Neural cell (in vitro differentiated cells): ENCODE data around the gene GRWD1. TPM values are rescaled to one million over a fixed set of nuclear protein-coding genes. Genes with fewer than 3 reads are reported as not detected.

Source experiments
- H2AFZ ChIP-seq: fragments of 200-600, 300-800 bp; sonication (generic), shearing (Covaris generic); 2 replicates; pipeline ENCODE4 v1.6.0; 2014; ENCODE audit warnings: low read depth, mild to moderate bottlenecking, antibody characterized with exemption, low read length, moderate library complexity
- H3F3A ChIP-seq: fragments of 200-600 bp; shearing (Covaris generic); 2 replicates; pipeline ENCODE4 v1.6.1; 2016; ENCODE audit warnings: mild to moderate bottlenecking, moderate library complexity, mixed read lengths, antibody characterized with exemption, low read length; ENCODE audit not compliant: insufficient read depth, poor library complexity, severe bottlenecking
- H3K27ac ChIP-seq: fragments of 200-600, 300-800 bp; sonication (generic), shearing (Covaris generic); 2 replicates; pipeline ENCODE4 v1.5.1; 2014; ENCODE audit warnings: mild to moderate bottlenecking, low read length, moderate library complexity
- H3K27me3 ChIP-seq: fragments of 300-800, 200-600 bp; sonication (generic), shearing (Covaris generic); 2 replicates; pipeline ENCODE4 v1.6.0; 2014; ENCODE audit warnings: mild to moderate bottlenecking, low read depth, low read length, moderate library complexity; ENCODE audit not compliant: insufficient read depth
- H3K36me3 ChIP-seq: fragments of 300-800, 200-600 bp; sonication (generic), shearing (Covaris generic); 2 replicates; pipeline ENCODE4 v1.5.1; 2014; ENCODE audit warnings: mild to moderate bottlenecking, antibody characterized with exemption, low read length, moderate library complexity; ENCODE audit not compliant: insufficient read depth
- H3K4me2 ChIP-seq: fragments of 300-800, 200-600 bp; sonication (generic), shearing (Covaris generic); 2 replicates; pipeline ENCODE4 v1.6.0; 2014; ENCODE audit warnings: mild to moderate bottlenecking, low read length
- H3K4me3 ChIP-seq: fragments of 300-800, 200-600 bp; sonication (generic), shearing (Covaris generic); 2 replicates; pipeline ENCODE4 v1.5.1; 2014; ENCODE audit warnings: mild to moderate bottlenecking, low read length, moderate library complexity
- H3K79me2 ChIP-seq: fragments of 200-600 bp; shearing (Covaris generic); replicated peaks from 2 replicates; pipeline ENCODE4 v1.6.0; 2014; ENCODE audit warnings: mild to moderate bottlenecking, low read length, moderate library complexity; ENCODE audit not compliant: insufficient read depth
- H3K9ac ChIP-seq: fragments of 300-800, 200-600 bp; sonication (generic), shearing (Covaris generic); 2 replicates; pipeline ENCODE4 v1.6.1; 2016; ENCODE audit warnings: mild to moderate bottlenecking, low read length, mixed read lengths
- H3K9me2 ChIP-seq: fragments of 200-600 bp; shearing (Covaris generic); 2 replicates; pipeline ENCODE4 v1.6.1; 2016; ENCODE audit warnings: mild to moderate bottlenecking, low read length, mixed read lengths; ENCODE audit not compliant: insufficient read depth
- H3K9me3 ChIP-seq: fragments of 200-600, 300-800 bp; sonication (generic), shearing (Covaris generic); 2 replicates; pipeline ENCODE4 v1.6.1; 2016; ENCODE audit warnings: mild to moderate bottlenecking, mixed run types, low read length, moderate library complexity, mixed read lengths
- H4K20me1 ChIP-seq: fragments of 200-600 bp; shearing (Covaris generic); 2 replicates; pipeline ENCODE4 v1.6.1; 2016; ENCODE audit warnings: mild to moderate bottlenecking, mixed run types; ENCODE audit not compliant: insufficient read depth
- CTCF ChIP-seq: fragments of 450-650 bp; IDR thresholded peaks from 2 replicates; pipeline ENCODE4 v1.5.1; 2014; ENCODE audit warnings: antibody characterized with exemption, mild to moderate bottlenecking, moderate library complexity; ENCODE audit not compliant: poor library complexity, severe bottlenecking
- EP300 ChIP-seq: fragments of 450-650 bp; conservative IDR thresholded peaks from 2 replicates; pipeline ENCODE4 v1.6.1; 2014; ENCODE audit warnings: antibody characterized with exemption, mild to moderate bottlenecking, moderate library complexity; ENCODE audit not compliant: poor library complexity, severe bottlenecking
- EZH2 ChIP-seq: fragments of 200-600, 300-800 bp; shearing (Covaris generic), sonication (generic); IDR thresholded peaks from 2 replicates; pipeline ENCODE4 v1.6.1; 2014; ENCODE audit warnings: antibody characterized with exemption, low read length, borderline replicate concordance, mild to moderate bottlenecking; ENCODE audit not compliant: insufficient read depth, poor library complexity, severe bottlenecking
- MXI1 ChIP-seq: fragments of 450-650 bp; conservative IDR thresholded peaks from 2 replicates; pipeline ENCODE4 v1.6.1; 2014; ENCODE audit warnings: antibody characterized with exemption, mild to moderate bottlenecking; ENCODE audit not compliant: poor library complexity, severe bottlenecking
- POLR2AphosphoS5 ChIP-seq: IDR thresholded peaks from 2 replicates; pipeline ENCODE4 v1.6.1; 2012
- RAD21 ChIP-seq: fragments of 450-650 bp; conservative IDR thresholded peaks from 2 replicates; pipeline ENCODE4 v1.6.1; 2014; ENCODE audit warnings: antibody characterized with exemption, mild to moderate bottlenecking, moderate library complexity
- REST ChIP-seq: IDR thresholded peaks from 2 replicates; pipeline ENCODE4 v1.6.1; 2012; ENCODE audit warnings: borderline replicate concordance
- SMC3 ChIP-seq: fragments of 450-650 bp; conservative IDR thresholded peaks from 2 replicates; pipeline ENCODE4 v1.6.1; 2014; ENCODE audit warnings: antibody characterized with exemption, mild to moderate bottlenecking, moderate library complexity; ENCODE audit not compliant: poor library complexity
- TAF1 ChIP-seq: IDR thresholded peaks from 2 replicates; pipeline ENCODE4 v1.6.1; 2012; ENCODE audit warnings: low read depth
- polyA plus RNA-seq: library from polyadenylated mRNA; depleted of rRNA; stranded (reverse); fragments of >200 nt; gene quantifications from 2 replicates; pipeline ENCODE4 v1.2.3, GENCODE V29; 2014

Gene GRWD1
- polyA plus RNA-seq, 1 donor from 2014 or later = 11.8 TPM

DNA sequence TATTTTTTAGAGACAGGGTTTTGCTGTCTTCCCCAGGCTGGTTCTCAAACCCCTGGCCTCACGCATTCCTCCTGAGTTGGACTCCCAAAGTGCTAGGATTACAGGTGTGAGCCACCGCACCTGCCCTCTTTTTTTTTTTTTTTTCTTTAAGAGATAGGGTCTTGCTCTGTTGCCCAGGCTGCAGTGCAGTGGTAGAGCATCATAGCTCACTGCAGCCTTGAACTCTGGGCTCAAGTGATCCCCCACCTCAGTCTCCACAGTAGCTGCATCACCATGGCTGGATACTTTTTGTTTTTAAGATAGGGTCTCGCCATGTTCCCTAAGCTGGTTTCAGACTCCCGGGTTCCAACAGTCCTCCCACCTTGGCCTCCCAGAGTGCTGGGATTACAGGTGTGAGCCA is 11.1 kb downstream of the GRWD1 start:
- Histone ChIP-seq H3K9me3 (no peaks in the 10 kb centered on the region), H3K9ac (no peak overlapping the region), H4K20me1 (no peaks in the 10 kb centered on the region), H3K4me3 (no peak overlapping the region), H3K27me3 (no peaks in the 10 kb centered on the region), H2AFZ (no peak overlapping the region), H3K9me2 (no peaks in the 10 kb centered on the region), H3K36me3 (no peaks in the 10 kb centered on the region), H3K27ac (no peak overlapping the region), H3F3A (no peaks in the 10 kb centered on the region), H3K79me2 (no peaks in the 10 kb centered on the region), H3K4me2 (no peak overlapping the region)
- no peak for TF ChIP-seq EZH2
- TF ChIP-seq MXI1 = no peak
- TF ChIP-seq SMC3 = no peak
- no peak for TF ChIP-seq REST
- no peak for TF ChIP-seq TAF1
- TF ChIP-seq CTCF = no peak
- TF ChIP-seq RAD21 = no peak
- no peak for TF ChIP-seq EP300
- no peak for TF ChIP-seq POLR2AphosphoS5

GRCh38 chr19:48458016-48458415 is 12.2 kb downstream of the GRWD1 start:
- TF ChIP-seq POLR2AphosphoS5 (no peak), REST (no peak), MXI1 (no peak), EP300 (no peak), EZH2 (no peak), TAF1 (no peak), SMC3 (no peak), CTCF (no peak), RAD21 (no peak)
- no peak overlapping the region for H3K4me2 ChIP-seq
- H3K9me3 ChIP-seq = no peaks in the 10 kb centered on the region
- H4K20me1 ChIP-seq = no peaks in the 10 kb centered on the region
- H3F3A ChIP-seq = no peaks in the 10 kb centered on the region
- no peak overlapping the region for H3K4me3 ChIP-seq
- H3K36me3 ChIP-seq = no peaks in the 10 kb centered on the region
- H3K79me2 ChIP-seq = no peaks in the 10 kb centered on the region
- H2AFZ ChIP-seq = no peak overlapping the region
- no peaks in the 10 kb centered on the region for H3K27me3 ChIP-seq
- H3K27ac ChIP-seq = no peak overlapping the region
- no peak overlapping the region for H3K9ac ChIP-seq
- H3K9me2 ChIP-seq = no peaks in the 10 kb centered on the region
